Measurements from ENCODE around the gene APOC4.
A peak's percentile ranks its signal among the peaks of the same experiment; 100 is the strongest.
"Not testable (repeated sequence)": the region's sequence is repeated elsewhere in the genome, so short reads cannot be mapped to it uniquely, and the experiment has no call there.

The APOC4 gene, protein sequence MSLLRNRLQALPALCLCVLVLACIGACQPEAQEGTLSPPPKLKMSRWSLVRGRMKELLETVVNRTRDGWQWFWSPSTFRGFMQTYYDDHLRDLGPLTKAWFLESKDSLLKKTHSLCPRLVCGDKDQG

DNA sequence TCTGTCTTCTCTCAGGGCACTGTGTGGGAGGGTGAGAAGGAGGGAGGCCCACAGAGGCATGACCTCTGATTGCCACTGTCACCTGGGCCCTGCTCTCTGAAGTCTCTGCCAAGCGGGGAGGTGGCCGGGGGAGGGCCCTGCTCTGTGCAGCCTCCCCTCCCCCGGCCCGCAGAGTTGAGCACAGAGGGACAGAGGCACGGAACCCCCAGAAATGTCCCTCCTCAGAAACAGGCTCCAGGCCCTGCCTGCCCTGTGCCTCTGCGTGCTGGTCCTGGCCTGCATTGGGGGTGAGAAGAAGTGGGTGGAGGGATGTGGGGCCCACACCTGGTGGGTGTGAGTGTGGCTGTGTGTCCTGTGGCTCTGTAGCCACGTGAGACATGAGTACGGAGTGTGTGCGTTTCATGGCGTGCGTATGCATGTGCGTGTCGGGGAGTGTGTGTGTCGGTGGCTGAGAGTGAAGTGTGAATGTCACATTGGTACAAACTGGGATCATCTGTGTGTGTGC, at the start of gene APOC4:
Gene APOC4 (plus strand): TSS at position 171 of the 505 bp plus-strand sequence. CDS start 41 bp downstream, at position 212.
- no peak for DNase-seq

DNA sequence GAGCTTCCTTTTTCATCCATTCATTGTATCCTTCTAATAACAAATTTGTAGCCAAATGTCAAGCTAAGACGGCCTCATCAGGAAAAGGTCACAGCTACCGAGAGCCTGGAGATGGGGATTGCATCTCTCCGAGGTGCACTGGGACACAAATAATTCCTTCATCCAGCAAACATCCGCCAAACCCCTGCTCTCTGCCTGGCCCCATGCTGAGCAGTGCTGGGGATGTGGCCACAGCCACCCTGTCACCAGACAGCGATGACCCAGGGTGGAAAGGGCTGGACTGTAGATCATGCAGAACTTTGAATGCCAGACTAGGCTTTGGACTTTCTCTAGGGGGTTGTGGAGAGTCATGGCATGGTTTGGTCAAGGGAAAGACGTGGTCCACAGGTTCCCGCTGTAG, 49.1 kb upstream of the APOC4 start:
- no peak for DNase-seq

DNA sequence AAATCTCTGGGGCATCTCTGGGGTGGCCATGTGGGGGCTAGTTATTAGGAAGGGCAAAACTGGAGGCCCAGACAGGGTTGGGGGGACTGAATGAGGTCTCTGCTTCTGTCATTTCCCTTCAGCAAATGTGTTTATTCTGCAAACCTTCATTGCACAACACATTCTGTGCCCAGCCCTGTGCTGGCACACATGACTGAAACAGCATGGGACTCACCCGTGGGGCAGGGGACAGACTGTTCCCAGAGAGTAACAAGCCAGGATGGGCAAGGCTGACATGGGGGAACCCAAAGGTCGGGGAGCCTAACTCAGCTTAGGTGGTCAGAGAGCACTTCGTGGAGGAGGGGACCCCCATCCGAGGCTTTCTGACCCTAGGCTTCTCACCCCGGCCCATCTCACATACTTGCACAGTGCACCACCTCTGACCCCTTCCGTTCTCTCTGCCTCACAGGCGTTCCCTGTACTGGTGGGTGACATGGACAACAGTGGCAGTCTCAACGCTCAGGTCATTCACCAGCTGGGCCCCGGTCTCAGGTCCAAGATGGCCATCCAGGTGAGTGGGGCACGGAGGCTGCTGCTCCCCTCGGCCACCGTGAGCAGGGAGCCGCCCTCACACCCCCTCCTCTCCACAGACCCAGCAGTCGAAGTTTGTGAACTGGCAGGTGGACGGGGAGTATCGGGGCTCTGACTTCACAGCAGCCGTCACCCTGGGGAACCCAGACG, 48.5 kb upstream of the APOC4 start:
- DNase-seq = no peak

DNA sequence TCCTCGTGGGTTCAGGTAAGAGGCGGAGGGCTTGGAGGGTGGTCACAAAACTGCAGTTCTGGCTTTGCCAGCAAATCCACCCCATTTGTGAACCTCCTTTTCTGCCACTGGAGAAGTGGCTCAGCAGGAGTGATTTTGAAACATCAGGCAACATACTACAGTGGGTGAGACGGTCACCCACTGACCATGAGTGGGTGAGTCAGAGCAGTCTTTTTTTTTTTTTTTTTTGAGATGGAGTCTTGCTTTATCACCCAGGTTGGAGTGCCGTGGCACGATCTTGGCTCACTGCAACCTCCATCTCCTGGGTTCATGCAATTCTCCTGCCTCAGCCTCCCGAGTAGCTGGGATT, 48.0 kb upstream of the APOC4 start:
- no peak for DNase-seq

DNA sequence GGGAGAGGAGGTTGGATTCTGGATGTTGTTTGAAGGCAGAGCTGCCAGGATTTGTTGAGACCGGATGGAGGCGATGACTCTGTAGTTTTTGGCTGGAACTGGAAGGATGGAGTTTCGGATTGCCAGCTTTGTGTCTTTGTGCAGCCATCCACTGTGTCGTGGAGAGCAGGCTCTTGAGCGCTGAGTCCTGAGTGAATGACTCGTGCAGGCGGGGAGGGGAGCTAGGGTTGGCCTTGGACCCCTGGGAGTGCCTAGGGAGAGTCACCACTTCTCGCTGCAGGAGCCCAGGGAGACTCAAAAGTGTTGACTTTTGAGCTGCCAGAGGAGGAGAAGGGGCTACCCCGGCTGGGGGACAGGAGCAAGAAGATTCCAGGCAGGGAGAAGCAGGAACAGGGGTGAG, 47.1 kb upstream of the APOC4 start:
- DNase-seq = no peak

DNA sequence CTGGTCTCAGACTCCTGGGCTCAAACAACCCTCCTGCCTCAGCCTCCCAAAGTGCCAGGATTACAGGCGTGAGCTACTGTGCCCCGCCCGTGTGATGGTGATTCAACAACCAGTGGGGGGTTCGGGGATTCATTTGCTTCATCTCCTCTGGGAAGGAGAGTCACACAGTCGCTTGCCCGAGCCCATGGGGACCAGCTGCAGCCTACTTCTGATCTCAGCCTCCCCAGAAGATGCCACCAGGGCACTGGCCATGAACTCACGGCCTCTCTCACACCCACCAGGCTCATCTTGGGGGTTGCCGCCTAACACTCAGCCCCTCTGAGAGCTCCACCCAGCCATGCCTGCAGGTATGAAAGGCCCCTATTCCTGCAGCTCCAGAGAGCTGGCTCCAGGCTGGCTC, 44.2 kb upstream of the APOC4 start:
- DNase-seq = no peak

DNA sequence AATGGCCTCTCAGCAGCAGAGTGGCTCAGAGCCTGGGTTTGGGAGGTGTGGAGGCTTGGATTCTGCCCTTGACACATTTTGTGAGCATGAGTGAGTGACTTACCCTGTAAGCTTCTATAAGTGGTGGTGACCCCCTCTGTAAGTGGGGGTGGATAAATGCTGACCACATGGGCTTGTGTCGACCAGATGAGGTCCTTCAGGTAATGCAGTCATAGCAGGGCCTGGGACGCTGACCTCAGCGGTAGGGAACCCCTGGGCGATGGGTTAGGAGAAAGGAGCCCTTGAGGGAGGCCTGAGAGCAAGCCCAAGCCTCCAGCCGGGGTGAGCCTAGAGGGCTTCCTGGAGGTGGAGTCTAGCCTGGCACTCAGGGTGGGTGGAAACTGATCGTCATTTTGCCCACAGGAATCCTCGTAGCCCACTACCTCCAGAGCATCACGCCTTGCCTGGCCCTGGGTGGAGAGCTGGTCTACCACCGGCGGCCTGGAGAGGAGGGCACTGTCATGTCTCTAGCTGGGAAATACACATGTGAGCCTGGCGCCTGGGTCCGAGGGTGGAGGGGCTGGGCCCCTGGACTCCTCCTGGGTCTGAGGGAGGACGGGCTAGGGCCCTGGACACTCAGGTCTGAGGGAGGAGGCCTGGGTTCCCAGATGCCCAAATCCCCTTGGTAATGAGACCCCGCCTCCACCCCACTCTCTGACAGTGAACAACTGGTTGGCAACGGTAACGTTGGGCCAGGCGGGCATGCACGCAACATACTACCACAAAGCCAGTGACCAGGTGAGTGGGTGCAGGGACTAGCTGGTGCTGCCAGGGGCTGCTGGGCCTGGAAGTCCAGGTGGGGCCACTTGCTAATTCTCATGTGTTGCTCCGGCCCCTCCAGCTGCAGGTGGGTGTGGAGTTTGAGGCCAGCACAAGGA, 41.5 kb upstream of the APOC4 start:
- no peak for DNase-seq

DNA sequence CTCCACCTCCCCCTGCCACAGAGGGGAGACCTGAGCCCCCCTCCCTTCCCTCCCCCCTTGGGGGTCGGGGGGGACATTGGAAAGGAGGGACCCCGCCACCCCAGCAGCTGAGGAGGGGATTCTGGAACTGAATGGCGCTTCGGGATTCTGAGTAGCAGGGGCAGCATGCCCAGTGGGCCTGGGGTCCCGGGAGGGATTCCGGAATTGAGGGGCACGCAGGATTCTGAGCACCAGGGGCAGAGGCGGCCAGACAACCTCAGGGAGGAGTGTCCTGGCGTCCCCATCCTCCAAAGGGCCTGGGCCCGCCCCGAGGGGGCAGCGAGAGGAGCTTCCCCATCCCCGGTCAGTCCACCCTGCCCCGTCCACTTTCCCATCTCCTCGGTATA, 38.8 kb upstream of the APOC4 start:
- no peak for DNase-seq

DNA sequence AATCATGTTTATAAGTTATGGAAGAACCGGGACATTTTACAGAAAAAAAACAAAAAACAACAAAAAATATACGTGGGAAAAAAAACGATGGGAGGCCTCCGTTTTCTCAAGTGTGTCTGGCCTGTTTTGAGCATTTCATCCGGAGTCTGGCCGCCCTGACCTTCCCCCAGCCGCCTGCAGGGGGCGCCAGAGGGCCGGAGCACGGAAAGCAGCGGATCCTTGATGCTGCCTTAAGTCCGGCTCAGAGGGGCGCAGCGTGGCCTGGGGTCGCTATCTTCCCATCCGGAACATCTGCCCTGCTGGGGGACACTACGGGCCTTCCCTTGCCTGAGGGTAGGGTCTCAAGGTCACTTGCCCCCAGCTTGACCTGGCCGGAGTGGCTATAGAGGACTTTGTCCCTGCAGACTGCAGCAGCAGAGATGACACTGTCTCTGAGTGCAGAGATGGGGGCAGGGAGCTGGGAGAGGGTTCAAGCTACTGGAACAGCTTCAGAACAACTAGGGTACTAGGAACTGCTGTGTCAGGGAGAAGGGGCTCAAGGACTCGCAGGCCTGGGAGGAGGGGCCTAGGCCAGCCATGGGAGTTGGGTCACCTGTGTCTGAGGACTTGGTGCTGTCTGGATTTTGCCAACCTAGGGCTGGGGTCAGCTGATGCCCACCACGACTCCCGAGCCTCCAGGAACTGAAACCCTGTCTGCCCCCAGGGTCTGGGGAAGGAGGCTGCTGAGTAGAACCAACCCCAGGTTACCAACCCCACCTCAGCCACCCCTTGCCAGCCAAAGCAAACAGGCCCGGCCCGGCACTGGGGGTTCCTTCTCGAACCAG, 38.2 kb upstream of the APOC4 start:
- peak; percentile 48 for DNase-seq

DNA sequence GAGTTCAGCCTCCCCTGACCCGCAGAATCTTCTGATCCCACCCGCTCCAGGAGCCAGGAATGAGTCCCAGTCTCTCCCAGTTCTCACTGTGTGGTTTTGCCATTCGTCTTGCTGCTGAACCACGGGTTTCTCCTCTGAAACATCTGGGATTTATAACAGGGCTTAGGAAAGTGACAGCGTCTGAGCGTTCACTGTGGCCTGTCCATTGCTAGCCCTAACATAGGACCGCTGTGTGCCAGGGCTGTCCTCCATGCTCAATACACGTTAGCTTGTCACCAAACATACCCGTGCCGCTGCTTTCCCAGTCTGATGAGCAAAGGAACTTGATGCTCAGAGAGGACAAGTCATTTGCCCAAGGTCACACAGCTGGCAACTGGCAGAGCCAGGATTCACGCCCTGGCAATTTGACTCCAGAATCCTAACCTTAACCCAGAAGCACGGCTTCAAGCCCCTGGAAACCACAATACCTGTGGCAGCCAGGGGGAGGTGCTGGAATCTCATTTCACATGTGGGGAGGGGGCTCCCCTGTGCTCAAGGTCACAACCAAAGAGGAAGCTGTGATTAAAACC, 37.5 kb upstream of the APOC4 start:
- no peak for DNase-seq

DNA sequence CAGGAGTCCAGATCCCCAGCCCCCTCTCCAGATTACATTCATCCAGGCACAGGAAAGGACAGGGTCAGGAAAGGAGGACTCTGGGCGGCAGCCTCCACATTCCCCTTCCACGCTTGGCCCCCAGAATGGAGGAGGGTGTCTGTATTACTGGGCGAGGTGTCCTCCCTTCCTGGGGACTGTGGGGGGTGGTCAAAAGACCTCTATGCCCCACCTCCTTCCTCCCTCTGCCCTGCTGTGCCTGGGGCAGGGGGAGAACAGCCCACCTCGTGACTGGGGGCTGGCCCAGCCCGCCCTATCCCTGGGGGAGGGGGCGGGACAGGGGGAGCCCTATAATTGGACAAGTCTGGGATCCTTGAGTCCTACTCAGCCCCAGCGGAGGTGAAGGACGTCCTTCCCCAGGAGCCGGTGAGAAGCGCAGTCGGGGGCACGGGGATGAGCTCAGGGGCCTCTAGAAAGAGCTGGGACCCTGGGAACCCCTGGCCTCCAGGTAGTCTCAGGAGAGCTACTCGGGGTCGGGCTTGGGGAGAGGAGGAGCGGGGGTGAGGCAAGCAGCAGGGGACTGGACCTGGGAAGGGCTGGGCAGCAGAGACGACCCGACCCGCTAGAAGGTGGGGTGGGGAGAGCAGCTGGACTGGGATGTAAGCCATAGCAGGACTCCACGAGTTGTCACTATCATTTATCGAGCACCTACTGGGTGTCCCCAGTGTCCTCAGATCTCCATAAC, 36.4 kb upstream of the APOC4 start, which contains the start of gene APOE:
Gene APOE (plus strand): TSS at position 360 of the 724 bp plus-strand sequence. CDS start 829 bp downstream, outside the sequence.
- no peak for DNase-seq

DNA sequence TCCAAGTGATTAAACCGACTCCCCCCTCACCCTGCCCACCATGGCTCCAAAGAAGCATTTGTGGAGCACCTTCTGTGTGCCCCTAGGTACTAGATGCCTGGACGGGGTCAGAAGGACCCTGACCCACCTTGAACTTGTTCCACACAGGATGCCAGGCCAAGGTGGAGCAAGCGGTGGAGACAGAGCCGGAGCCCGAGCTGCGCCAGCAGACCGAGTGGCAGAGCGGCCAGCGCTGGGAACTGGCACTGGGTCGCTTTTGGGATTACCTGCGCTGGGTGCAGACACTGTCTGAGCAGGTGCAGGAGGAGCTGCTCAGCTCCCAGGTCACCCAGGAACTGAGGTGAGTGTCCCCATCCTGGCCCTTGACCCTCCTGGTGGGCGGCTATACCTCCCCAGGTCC, 34.4 kb upstream of the APOC4 start:
- DNase-seq = no peak

DNA sequence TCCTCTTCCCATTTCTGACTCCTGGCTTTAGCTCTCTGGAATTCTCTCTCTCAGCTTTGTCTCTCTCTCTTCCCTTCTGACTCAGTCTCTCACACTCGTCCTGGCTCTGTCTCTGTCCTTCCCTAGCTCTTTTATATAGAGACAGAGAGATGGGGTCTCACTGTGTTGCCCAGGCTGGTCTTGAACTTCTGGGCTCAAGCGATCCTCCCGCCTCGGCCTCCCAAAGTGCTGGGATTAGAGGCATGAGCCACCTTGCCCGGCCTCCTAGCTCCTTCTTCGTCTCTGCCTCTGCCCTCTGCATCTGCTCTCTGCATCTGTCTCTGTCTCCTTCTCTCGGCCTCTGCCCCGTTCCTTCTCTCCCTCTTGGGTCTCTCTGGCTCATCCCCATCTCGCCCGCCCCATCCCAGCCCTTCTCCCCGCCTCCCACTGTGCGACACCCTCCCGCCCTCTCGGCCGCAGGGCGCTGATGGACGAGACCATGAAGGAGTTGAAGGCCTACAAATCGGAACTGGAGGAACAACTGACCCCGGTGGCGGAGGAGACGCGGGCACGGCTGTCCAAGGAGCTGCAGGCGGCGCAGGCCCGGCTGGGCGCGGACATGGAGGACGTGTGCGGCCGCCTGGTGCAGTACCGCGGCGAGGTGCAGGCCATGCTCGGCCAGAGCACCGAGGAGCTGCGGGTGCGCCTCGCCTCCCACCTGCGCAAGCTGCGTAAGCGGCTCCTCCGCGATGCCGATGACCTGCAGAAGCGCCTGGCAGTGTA, 33.8 kb upstream of the APOC4 start:
- no peak for DNase-seq

DNA sequence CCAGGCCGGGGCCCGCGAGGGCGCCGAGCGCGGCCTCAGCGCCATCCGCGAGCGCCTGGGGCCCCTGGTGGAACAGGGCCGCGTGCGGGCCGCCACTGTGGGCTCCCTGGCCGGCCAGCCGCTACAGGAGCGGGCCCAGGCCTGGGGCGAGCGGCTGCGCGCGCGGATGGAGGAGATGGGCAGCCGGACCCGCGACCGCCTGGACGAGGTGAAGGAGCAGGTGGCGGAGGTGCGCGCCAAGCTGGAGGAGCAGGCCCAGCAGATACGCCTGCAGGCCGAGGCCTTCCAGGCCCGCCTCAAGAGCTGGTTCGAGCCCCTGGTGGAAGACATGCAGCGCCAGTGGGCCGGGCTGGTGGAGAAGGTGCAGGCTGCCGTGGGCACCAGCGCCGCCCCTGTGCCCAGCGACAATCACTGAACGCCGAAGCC, 33.2 kb upstream of the APOC4 start:
- no peak for DNase-seq

DNA sequence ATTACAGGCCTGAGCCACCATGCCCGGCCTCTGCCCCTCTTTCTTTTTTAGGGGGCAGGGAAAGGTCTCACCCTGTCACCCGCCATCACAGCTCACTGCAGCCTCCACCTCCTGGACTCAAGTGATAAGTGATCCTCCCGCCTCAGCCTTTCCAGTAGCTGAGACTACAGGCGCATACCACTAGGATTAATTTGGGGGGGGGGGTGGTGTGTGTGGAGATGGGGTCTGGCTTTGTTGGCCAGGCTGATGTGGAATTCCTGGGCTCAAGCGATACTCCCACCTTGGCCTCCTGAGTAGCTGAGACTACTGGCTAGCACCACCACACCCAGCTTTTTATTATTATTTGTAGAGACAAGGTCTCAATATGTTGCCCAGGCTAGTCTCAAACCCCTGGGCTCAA, 32.3 kb upstream of the APOC4 start:
- no peak for DNase-seq

DNA sequence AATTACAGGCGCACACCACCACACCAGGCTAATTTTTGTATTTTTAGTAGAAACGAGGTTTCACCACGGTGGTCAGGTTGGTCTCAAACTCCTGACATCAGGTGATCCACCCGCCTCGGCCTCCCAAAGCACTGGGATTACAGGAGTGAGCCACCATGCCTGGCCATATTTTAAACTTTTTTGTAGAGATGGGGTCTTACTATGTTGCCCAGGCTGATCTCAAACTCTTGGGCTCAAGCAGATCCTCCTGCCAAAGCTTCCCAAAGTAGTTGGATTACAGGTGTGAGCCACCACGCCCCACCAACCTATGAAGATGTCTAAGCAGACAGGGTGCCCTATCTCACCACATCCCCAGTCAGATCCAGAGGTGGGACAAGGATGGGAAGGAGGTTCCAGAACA, 30.1 kb upstream of the APOC4 start:
- not testable (repeated sequence) for DNase-seq

DNA sequence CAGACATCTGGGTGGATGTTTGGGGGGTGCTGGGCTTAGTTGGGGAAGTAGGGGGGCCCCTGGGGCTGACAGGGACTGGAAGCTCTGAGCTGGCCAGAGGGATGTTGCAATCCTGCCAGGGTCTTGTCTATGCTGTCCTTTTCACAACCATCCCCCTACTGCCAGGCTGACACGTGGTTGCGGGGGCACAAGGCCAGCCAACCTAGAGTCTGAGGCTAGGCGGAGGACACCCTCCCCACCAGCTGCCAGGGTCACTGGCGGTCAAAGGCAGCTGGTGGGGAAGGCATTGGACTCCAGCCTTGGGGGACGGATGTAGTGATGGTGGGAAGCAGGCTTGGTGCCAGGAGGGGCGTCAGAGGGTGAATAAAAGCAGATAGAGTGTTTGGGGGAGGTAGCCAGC, 29.2 kb upstream of the APOC4 start:
- no peak for DNase-seq

DNA sequence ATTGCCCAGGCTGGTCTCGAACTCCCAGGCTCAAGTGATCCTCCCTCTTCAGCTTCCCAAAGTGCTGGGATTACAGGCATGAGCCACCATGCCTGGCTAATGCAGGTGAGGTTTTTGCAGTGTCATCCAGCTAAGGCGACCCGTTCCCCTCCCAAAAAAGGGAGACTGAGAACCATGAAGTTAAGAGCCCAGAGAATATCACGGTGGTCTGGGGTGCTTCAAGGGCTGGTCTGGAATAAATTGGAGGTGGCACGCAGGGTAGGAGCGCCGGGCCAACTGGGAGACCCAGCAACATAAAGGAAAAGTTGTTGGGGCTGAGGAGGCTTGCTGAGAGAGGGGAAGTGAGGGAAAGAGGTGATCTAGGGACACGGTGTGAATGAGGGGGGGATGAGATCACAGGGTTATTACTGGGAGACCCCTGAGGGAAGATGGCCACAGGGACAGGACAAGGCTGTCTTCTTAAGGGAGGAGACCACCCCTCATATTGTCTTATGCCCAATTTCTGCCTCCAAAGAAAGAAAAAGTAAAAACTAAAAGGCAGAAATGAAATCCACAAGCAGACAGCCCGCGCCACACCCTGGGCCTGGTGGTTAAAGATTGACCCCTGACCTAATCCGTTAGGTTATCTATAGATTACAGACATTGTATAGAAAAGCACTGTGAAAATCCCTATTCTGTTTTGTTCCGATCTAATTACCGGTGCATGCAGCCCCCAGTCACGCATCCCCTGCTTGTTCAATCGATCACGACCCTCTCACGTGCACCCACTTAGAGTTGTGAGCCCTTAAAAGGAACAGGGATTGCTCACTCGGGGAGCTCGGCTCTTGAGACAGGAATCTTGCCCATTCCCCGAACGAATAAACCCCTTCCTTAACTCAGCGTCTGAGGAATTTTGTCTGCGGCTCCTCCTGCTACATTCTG, 28.3 kb upstream of the APOC4 start:
- not testable (repeated sequence) for DNase-seq

DNA sequence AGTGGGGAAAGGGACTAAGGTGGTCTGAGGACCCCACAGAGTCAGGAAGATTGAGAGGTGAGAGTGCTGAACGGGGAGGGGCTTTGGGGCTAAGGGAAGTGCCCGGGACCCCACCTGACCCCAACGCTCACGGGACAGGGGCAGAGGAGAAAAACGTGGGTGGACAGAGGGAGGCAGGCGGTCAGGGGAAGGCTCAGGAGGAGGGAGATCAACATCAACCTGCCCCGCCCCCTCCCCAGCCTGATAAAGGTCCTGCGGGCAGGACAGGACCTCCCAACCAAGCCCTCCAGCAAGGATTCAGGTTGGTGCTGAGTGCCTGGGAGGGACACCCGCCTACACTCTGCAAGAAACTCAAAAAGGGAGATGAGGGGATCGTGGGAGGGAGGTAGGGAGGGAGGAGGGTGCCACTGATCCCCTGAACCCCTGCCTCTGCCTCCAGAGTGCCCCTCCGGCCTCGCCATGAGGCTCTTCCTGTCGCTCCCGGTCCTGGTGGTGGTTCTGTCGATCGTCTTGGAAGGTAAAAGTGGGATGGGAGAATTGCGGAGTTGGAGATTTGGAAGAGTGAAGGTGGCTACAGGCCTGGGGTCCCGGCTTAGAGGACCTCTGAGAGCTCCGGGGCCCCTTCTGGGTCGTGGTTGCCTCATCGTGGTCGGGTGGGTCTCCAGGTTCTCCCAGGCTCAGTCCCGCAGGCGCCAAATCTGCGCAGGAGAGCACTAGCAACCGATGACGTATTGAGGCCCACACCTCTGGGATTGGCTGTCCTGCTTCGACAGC, 27.4 kb upstream of the APOC4 start, which contains the start of gene APOC1:
Gene APOC1 (plus strand): TSS at position 176 of the 774 bp plus-strand sequence. CDS start 284 bp downstream, at position 460.
- DNase-seq = peak; percentile 34
